KOPT-K1 (cell line): ENCODE measurements around the gene BANP.
"Not testable (repeated sequence)": the region's sequence is repeated elsewhere in the genome, so short reads cannot be mapped to it uniquely, and the experiment has no call there.

Experiments
- H3K27ac ChIP-seq: fragments of 200-600 bp; sonication (generic); 2 replicates; pipeline ENCODE4 v1.5.1; 2016; ENCODE audit warnings: antibody characterized with exemption, mild to moderate bottlenecking, low read depth, low read length; ENCODE audit not compliant: poor library complexity, severe bottlenecking
- H3K36me3 ChIP-seq: fragments of 200-600 bp; sonication (generic); 2 replicates; pipeline ENCODE4 v1.5.1; 2017; ENCODE audit warnings: antibody characterized with exemption, mild to moderate bottlenecking, low read length, moderate library complexity; ENCODE audit not compliant: insufficient read depth
- H3K9me3 ChIP-seq: fragments of 200-600 bp; sonication (generic); 2 replicates; pipeline ENCODE4 v1.5.1; 2017; ENCODE audit warnings: antibody characterized with exemption, low read length, mild to moderate bottlenecking; ENCODE audit not compliant: insufficient read depth, poor library complexity, severe bottlenecking

Gene BANP

GRCh38 chr16:88014954-88015805 is 63.9 kb downstream of the BANP start:
- Histone ChIP-seq H3K27ac (no peak overlapping the region), H3K9me3 (no peaks in the 10 kb centered on the region), H3K36me3 (peaks cover 51% of the 10 kb centered on the region)

GRCh38 chr16:88015806-88016140 is 64.5 kb downstream of the BANP start:
- Histone ChIP-seq H3K9me3 (no peaks in the 10 kb centered on the region), H3K36me3 (peaks cover 49% of the 10 kb centered on the region), H3K27ac (no peak overlapping the region)

GRCh38 chr16:88016386-88016785 is 65.2 kb downstream of the BANP start:
- H3K27ac ChIP-seq, H3K9me3 ChIP-seq: not testable (repeated sequence)
- peaks cover 49% of the 10 kb centered on the region for H3K36me3 ChIP-seq

- H3K9me3 ChIP-seq = no peaks in the 10 kb centered on the region
- H3K27ac ChIP-seq = no peak overlapping the region
- H3K36me3 ChIP-seq = peaks cover 46% of the 10 kb centered on the region
These were observed 65.7 kb downstream of the BANP start for GRCh38 chr16:88016964-88017363.

GRCh38 chr16:88017587-88018101 is 66.4 kb downstream of the BANP start:
- H3K36me3 ChIP-seq = peaks cover 46% of the 10 kb centered on the region
- H3K9me3 ChIP-seq = no peaks in the 10 kb centered on the region
- H3K27ac ChIP-seq = no peak overlapping the region

- H3K36me3 ChIP-seq = peaks cover 45% of the 10 kb centered on the region; the same call in 1 of the 2 replicates
- not testable (repeated sequence) for H3K27ac ChIP-seq
These were observed 67.1 kb downstream of the BANP start for GRCh38 chr16:88018382-88018781.

GRCh38 chr16:88019041-88019820 is 68.0 kb downstream of the BANP start:
- H3K36me3 ChIP-seq = peaks cover 42% of the 10 kb centered on the region; the same call in 1 of the 2 replicates

More at GRCh38 chr16:88018382-88018781, 67.1 kb downstream of the BANP start:
- not testable (repeated sequence) for H3K9me3 ChIP-seq

GRCh38 chr16:88019821-88020515 is 68.7 kb downstream of the BANP start:
- Histone ChIP-seq H3K27ac (no peak overlapping the region), H3K9me3 (no peaks in the 10 kb centered on the region), H3K36me3 (peaks cover 42% of the 10 kb centered on the region; the same call in 1 of the 2 replicates)

More at GRCh38 chr16:88019041-88019820, 68.0 kb downstream of the BANP start:
- H3K9me3 ChIP-seq, H3K27ac ChIP-seq: not testable (repeated sequence)

- Histone ChIP-seq H3K27ac (no peak overlapping the region), H3K36me3 (peaks cover 44% of the 10 kb centered on the region; the same call in 1 of the 2 replicates), H3K9me3 (no peaks in the 10 kb centered on the region)
These were observed 69.3 kb downstream of the BANP start for GRCh38 chr16:88020516-88020885.

- H3K27ac ChIP-seq, H3K9me3 ChIP-seq: not testable (repeated sequence)
- peaks cover 52% of the 10 kb centered on the region; the same call in 1 of the 2 replicates for H3K36me3 ChIP-seq
These were observed 70.1 kb downstream of the BANP start for GRCh38 chr16:88021041-88021970.

- no peak overlapping the region for H3K27ac ChIP-seq
- H3K9me3 ChIP-seq = no peaks in the 10 kb centered on the region
- H3K36me3 ChIP-seq = peaks cover 56% of the 10 kb centered on the region; the same call in 1 of the 2 replicates
These were observed 71.1 kb downstream of the BANP start for GRCh38 chr16:88022076-88023042.

- Histone ChIP-seq H3K36me3 (peaks cover 52% of the 10 kb centered on the region; the same call in 1 of the 2 replicates), H3K27ac (no peak overlapping the region), H3K9me3 (no peaks in the 10 kb centered on the region)
These were observed 72.1 kb downstream of the BANP start for GRCh38 chr16:88023366-88023765.

- no peak overlapping the region for H3K27ac ChIP-seq
- no peaks in the 10 kb centered on the region for H3K9me3 ChIP-seq
- H3K36me3 ChIP-seq = peaks cover 48% of the 10 kb centered on the region; the same call in 1 of the 2 replicates
These were observed 72.6 kb downstream of the BANP start for GRCh38 chr16:88023786-88024185.
